Dendritic cell treated with granulocyte-macrophage colony-stimulating factor and Interleukin-4, amounts not matched to agents 40 ng/mL and 50 ng/mL, for 4 days (primary cell): ENCODE measurements around the gene C9.
"Not testable (repeated sequence)": the region's sequence is repeated elsewhere in the genome, so short reads cannot be mapped to it uniquely, and the experiment has no call there.

Source experiments
- H3K27ac Mint-ChIP-seq: one replicate; pipeline ENCODE4 v1.8.0; 2022; ENCODE audit warnings: mild to moderate bottlenecking, mixed read lengths
- H3K27me3 Mint-ChIP-seq: one replicate; pipeline ENCODE4 v1.8.0; 2022; ENCODE audit warnings: mild to moderate bottlenecking, mixed read lengths
- H3K36me3 Mint-ChIP-seq: one replicate; pipeline ENCODE4 v1.8.0; 2022; ENCODE audit warnings: low read depth, mixed read lengths
- H3K4me1 Mint-ChIP-seq: one replicate; pipeline ENCODE4 v1.8.0; 2022; ENCODE audit warnings: low read depth, mixed read lengths
- H3K4me3 Mint-ChIP-seq: one replicate; pipeline ENCODE4 v1.8.0; 2022; ENCODE audit warnings: mild to moderate bottlenecking, moderate library complexity, mixed read lengths
- H3K9me3 Mint-ChIP-seq: one replicate; pipeline ENCODE4 v1.8.0; 2022; ENCODE audit warnings: mixed read lengths
- intact Hi-C: fragments of 100-400 bp; cut with micrococcal nuclease; formaldehyde crosslinking; loops from one replicate; pipeline ENCODE4 v1.15.0; 2022

C9 gene

GRCh38 chr5:39255406-39255805, 108.9 kb downstream of the C9 start:
- Mint-ChIP-seq H3K4me3 (no peak overlapping the region), H3K27me3 (no peaks in the 10 kb centered on the region), H3K36me3 (peaks cover 30% of the 10 kb centered on the region), H3K4me1 (peaks cover 49% of the 10 kb centered on the region), H3K27ac (peak overlapping the region; percentile 89), H3K9me3 (peaks cover 6% of the 10 kb centered on the region)
- intact Hi-C loops: no loop called here

- Mint-ChIP-seq H3K27me3 (no peaks in the 10 kb centered on the region), H3K27ac (peak overlapping the region; percentile 4), H3K9me3 (peaks cover 13% of the 10 kb centered on the region), H3K4me3 (no peak overlapping the region), H3K4me1 (peaks cover 50% of the 10 kb centered on the region), H3K36me3 (peaks cover 38% of the 10 kb centered on the region)
- intact Hi-C loops: no loop called here
These were observed 109.6 kb downstream of the C9 start for GRCh38 chr5:39254671-39255070.

- Mint-ChIP-seq H3K27ac (peak overlapping the region; percentile 39), H3K4me3 (no peak overlapping the region), H3K27me3 (no peaks in the 10 kb centered on the region), H3K4me1 (peaks cover 43% of the 10 kb centered on the region), H3K36me3 (peaks cover 43% of the 10 kb centered on the region), H3K9me3 (peaks cover 21% of the 10 kb centered on the region)
- intact Hi-C loops: no loop called here
These were observed 111.1 kb downstream of the C9 start for GRCh38 chr5:39253196-39253595.

GRCh38 chr5:39249564-39250274, 114.6 kb downstream of the C9 start:
- peaks cover 21% of the 10 kb centered on the region for H3K4me1 Mint-ChIP-seq
- no peaks in the 10 kb centered on the region for H3K27me3 Mint-ChIP-seq
- H3K36me3 Mint-ChIP-seq: peaks cover 56% of the 10 kb centered on the region
- peaks cover 30% of the 10 kb centered on the region for H3K9me3 Mint-ChIP-seq
- H3K27ac Mint-ChIP-seq: peak overlapping the region; percentile 19
- H3K4me3 Mint-ChIP-seq: no peak overlapping the region
- intact Hi-C loops: no loop called here

- peaks cover 63% of the 10 kb centered on the region for H3K36me3 Mint-ChIP-seq
- H3K9me3 Mint-ChIP-seq: peaks cover 33% of the 10 kb centered on the region
- intact Hi-C loops: no loop called here
- H3K4me3 Mint-ChIP-seq: no peak overlapping the region
- no peaks in the 10 kb centered on the region for H3K27me3 Mint-ChIP-seq
- H3K4me1 Mint-ChIP-seq: peaks cover 16% of the 10 kb centered on the region
- H3K27ac Mint-ChIP-seq: no peak overlapping the region
These were observed 115.2 kb downstream of the C9 start for GRCh38 chr5:39249069-39249468.

- Mint-ChIP-seq H3K4me3 (no peak overlapping the region), H3K27ac (no peak overlapping the region), H3K9me3 (peaks cover 20% of the 10 kb centered on the region), H3K36me3 (peaks cover 24% of the 10 kb centered on the region), H3K4me1 (peaks cover 14% of the 10 kb centered on the region), H3K27me3 (no peaks in the 10 kb centered on the region)
- intact Hi-C loops: no loop called here
These were observed 123.5 kb downstream of the C9 start for GRCh38 chr5:39240750-39241149.

GRCh38 chr5:39238366-39239105, 125.8 kb downstream of the C9 start:
- H3K9me3 Mint-ChIP-seq: peaks cover 8% of the 10 kb centered on the region
- H3K36me3 Mint-ChIP-seq: peaks cover 5% of the 10 kb centered on the region

GRCh38 chr5:39236718-39237117, 127.6 kb downstream of the C9 start:
- intact Hi-C loops: no loop called here
- Mint-ChIP-seq H3K9me3 (peaks cover 8% of the 10 kb centered on the region), H3K4me1 (peaks cover 19% of the 10 kb centered on the region)

More at GRCh38 chr5:39238366-39239105, 125.8 kb downstream of the C9 start:
- peaks cover 14% of the 10 kb centered on the region for H3K4me1 Mint-ChIP-seq
- peak overlapping the region; percentile 49 for H3K27ac Mint-ChIP-seq
- no peaks in the 10 kb centered on the region for H3K27me3 Mint-ChIP-seq
- intact Hi-C loops: no loop called here
- H3K4me3 Mint-ChIP-seq: no peak overlapping the region

GRCh38 chr5:39235648-39236047, 128.6 kb downstream of the C9 start:
- H3K27ac Mint-ChIP-seq: no peak overlapping the region
- intact Hi-C loops: no loop called here
- peaks cover 25% of the 10 kb centered on the region for H3K4me1 Mint-ChIP-seq
- no peaks in the 10 kb centered on the region for H3K27me3 Mint-ChIP-seq
- H3K9me3 Mint-ChIP-seq: peaks cover 3% of the 10 kb centered on the region
- no peak overlapping the region for H3K4me3 Mint-ChIP-seq
- H3K36me3 Mint-ChIP-seq: peaks cover 11% of the 10 kb centered on the region

More at GRCh38 chr5:39236718-39237117, 127.6 kb downstream of the C9 start:
- Mint-ChIP-seq H3K36me3 (peaks cover 11% of the 10 kb centered on the region), H3K4me3 (no peak overlapping the region), H3K27me3 (no peaks in the 10 kb centered on the region), H3K27ac (no peak overlapping the region)

- intact Hi-C loops, H3K27me3 Mint-ChIP-seq, H3K27ac Mint-ChIP-seq, H3K9me3 Mint-ChIP-seq, H3K4me3 Mint-ChIP-seq: not testable (repeated sequence)
- Mint-ChIP-seq H3K36me3 (peaks cover 11% of the 10 kb centered on the region), H3K4me1 (peaks cover 24% of the 10 kb centered on the region)
These were observed 129.8 kb downstream of the C9 start for GRCh38 chr5:39234494-39234893.
